Tongue (tissue), 2 donors: ENCODE measurements around the gene MPEG1. TPM values are rescaled to one million over a fixed set of nuclear protein-coding genes. Genes with fewer than 3 reads are reported as not detected.

Experiments
- DNase-seq: peaks from one replicate; pipeline ENCODE4 v3.0.0-alpha.2; 2015
- total RNA-seq: library from RNA; depleted of rRNA; stranded (reverse); fragments of >200 nt; gene quantifications from one replicate; pipeline ENCODE4 v1.2.3, GENCODE V29; 2014

Gene MPEG1
- total RNA-seq, 1 donor from 2014 or later = 7.5 TPM

DNA sequence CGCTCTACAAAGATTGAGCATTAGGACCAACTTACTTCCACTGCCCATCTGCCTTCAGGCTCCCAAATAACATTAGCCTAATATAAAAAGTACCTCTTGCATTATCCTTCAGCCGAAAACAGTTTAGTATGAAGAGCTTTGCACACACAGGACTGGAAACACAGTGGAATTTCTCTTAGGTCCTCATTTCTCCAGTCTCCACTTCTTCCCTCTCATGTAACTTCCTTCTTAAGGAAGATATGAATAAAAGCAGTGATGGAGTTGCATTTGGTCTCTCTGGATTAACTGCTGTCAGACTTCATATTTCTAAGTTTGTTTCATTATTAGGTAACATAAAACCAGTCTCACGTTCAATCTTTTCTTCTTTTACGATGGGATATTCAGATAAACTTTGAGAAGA lies 5.6 kb upstream of the MPEG1 start:
- DNase-seq = no peak

GRCh38 chr11:59216641-59217564 lies 4.2 kb upstream of the MPEG1 start:
- DNase-seq = peak; percentile 68

DNA sequence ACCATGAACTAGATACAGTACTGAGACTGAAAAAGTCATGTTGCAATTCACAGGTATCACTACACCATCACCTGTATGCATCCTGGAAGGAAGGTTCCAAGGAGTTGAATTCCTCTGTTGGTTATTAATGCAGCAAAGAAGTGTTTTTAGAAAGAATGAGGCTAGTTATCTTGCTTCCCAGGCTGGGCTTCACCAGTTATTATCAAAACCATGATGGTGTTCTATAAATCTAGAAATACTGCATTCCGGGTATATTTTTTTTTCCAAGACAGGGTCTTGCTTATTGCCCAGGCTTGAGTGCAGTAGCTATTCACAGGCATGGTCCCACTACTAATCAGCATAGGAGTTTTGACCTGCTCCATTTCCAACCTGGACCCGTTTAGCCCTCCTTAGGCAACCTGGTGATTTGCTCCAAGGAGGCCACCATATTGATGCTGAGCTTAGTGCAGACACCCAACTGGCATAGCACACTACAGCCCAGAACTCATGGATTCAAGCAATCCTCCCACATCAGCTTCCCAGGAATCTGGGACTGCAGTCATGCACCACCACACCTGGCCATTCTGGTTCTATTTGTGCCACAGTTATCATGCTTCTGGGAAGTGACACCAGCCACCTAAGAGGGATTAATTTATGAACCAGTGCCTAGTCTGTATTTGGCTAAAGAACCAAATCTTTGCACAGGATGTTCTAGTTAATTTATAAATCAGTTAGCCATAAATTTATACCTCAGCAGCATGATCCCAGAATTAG lies 1.6 kb upstream of the MPEG1 start:
- no peak for DNase-seq

GRCh38 chr11:59212222-59212621 lies 505 bp downstream of the MPEG1 start:
- DNase-seq = no peak

DNA sequence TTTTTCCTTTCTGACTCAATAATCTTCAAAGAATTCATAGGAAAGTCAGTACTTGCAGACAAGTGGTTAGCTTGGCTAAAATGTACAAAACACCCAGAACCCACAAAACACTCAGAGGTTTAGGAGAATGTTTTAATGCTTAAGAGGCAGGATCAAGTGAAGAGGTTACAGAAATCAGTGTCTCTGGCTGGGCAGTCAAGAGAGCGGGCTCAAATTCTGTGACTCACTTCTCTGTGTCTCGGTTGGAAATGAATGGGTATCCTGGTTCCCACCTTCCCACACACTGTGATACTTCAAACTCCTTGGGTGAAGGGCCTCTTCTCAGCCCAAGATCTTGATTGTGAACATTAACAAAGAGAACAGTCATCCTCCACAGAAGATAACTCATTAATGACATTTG lies 3.8 kb downstream of the MPEG1 start:
- DNase-seq = no peak

GRCh38 chr11:59207988-59208451 lies 4.7 kb downstream of the MPEG1 start:
- DNase-seq = peak; percentile 72

DNA sequence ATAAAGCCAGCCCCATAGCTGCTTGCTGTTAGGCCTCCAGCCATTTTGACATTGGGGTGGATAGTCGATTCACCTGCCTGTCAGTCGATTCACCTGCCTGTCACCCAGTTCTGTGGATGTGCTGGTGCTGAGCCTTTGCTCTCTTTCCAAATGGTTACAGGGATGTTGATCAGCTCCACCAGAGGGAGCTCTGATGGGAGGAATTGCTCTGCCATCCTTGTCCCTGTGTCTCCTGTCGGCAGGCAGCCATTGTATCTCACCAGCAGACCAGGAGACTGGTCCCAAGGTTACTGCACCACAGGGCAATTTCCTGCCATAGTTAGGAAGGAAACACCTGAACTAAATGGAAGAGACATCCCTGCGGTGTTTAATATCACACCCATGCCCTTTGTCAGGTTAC lies 6.1 kb downstream of the MPEG1 start:
- peak; percentile 53 for DNase-seq

GRCh38 chr11:59205648-59206047 lies 7.1 kb downstream of the MPEG1 start:
- no peak for DNase-seq

GRCh38 chr11:59204746-59205145 lies 8.0 kb downstream of the MPEG1 start:
- DNase-seq = no peak

- no peak for DNase-seq
Measured at GRCh38 chr11:59201353-59201752, 11.4 kb downstream of the MPEG1 start.

DNA sequence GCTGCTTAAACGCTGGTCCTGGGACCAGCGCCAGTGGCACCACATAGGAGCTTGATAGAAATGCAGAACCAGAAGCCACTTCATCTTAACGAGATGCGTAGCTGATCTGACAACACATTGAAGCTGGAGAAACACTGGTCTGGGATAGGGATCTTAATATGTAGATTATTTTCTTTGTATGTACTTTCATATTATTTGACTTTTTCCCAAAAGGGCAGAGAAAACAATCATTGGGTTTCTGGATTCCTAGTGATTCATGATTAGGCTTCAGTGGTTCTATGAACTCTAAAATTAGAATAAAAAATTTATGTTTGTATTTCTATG lies 12.3 kb downstream of the MPEG1 start:
- no peak for DNase-seq

- DNase-seq = no peak
Measured at GRCh38 chr11:59199546-59200422, 12.9 kb downstream of the MPEG1 start.

- no peak for DNase-seq
Measured at GRCh38 chr11:59198726-59199125, 14.0 kb downstream of the MPEG1 start.

- DNase-seq = peak; percentile 94
Measured at GRCh38 chr11:59197991-59198390, 14.7 kb downstream of the MPEG1 start.

- no peak for DNase-seq
Measured at GRCh38 chr11:59196777-59197176, 15.9 kb downstream of the MPEG1 start.

DNA sequence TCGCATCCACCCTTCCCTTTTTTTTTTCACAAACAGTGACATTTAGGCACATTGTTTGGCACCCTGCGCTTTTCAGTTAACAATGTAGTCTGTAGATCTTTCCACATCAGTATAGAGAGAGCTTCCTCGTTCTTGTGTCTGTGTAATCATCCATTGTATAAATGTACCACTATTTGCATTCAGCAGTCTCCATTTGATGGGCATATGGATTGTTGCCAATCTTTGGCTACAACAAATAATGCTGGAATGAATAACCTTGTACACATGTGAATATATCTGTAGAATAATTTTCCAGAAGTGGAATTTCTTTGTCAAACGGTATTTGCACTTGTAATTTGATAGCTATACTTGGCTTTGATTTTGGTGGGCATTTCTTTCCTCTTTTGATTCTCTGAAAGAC lies 17.1 kb downstream of the MPEG1 start:
- DNase-seq = no peak

- DNase-seq = no peak
Measured at GRCh38 chr11:59193587-59194130, 19.1 kb downstream of the MPEG1 start.

- DNase-seq = no peak
Measured at GRCh38 chr11:59192446-59193020, 20.2 kb downstream of the MPEG1 start.

- no peak for DNase-seq
Measured at GRCh38 chr11:59191890-59192289, 20.8 kb downstream of the MPEG1 start.

DNA sequence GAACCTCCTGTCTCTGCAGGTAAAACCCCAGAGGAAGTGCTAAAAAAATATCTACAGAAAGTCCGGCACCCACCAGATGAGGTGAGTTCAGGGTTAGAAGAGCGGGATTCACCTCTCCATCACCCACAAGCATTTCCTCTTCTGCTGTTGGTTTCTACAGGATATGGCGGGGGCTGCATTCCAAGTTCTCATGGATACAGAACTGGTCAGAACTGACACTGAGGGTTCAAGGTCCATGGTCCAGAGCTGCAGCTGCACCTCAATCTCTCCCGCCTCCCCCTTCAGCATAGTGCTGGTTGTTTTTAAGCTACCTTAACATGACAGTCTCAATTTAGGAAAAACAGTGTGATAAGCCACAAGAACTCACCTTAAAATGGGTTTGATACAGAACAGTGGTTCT lies 21.6 kb downstream of the MPEG1 start:
- DNase-seq = no peak

DNA sequence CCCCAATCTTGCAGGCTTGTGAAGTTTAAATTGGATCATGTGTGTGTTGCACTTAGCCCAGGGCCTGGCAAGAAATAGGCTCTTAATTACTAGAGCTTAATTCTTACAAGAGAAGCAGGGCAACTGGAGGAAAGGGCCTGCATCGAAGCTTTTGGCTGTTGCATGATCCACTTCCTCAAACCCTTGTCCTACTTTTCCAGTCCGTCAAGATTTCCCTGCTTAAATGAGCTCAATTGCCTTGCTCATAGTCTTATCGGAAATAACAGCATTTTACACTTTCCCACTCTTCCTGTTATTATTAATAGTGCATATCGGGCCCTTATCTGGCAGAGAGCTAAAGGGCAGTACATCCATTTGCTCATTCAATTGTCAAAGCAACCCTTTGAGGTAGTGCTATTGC lies 22.7 kb downstream of the MPEG1 start:
- no peak for DNase-seq

DNA sequence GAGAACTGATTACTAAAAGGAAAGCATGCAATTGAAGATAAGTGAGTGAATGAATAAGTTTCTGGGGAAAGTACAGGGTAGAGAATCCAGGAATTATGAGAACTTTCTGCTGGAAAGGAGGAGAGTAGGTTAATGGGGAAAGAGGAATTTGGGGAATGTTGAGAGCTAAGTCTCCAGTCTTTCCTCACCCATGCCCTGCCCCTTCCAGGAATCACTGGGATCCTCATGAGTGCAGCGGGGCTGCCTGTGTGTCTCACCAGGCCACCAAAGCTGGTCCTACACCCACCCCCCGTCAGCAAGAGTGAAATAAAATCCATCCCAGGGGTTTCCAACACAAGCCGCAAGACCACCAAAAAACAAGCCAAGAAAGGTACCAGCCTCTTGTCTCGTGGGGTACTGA lies 23.8 kb downstream of the MPEG1 start:
- DNase-seq = no peak
